ENCODE results near the gene NDNF.

The NDNF gene

DNA sequence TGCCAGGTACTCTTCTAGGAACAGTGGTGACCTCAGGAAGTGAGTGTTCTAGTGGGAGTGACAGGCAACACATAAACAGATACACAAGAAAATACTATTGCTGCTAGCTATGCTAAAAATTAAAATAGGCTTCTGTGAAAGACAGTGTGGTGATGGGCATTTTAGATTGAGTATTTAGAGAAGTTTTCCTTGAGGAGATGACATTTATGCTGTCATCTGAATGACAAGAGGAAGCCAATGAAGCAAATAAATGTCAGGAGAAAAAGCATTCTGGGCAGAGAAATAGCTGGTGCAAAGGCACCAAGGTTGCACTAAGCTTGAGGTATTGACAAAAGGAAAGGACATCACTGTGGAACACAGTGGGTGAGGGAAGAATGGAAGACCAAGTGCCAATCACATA is 18.0 kb downstream of the NDNF start:
- ATAC-seq = no peak
- TF ChIP-seq ZNF565 (CRISPR knock-in tag; conservative IDR thresholded peaks at IDR 0.05; ENCODE audit: low read depth) (no peak), TCF4 (CRISPR knock-in tag; IDR thresholded peaks at IDR 0.05; ENCODE audit: borderline replicate concordance) (no peak), ZC3H10 (CRISPR knock-in tag; IDR thresholded peaks at IDR 0.05) (no peak), ZNF8 (CRISPR knock-in tag; IDR thresholded peaks at IDR 0.05) (no peak), PPARA (CRISPR knock-in tag; IDR thresholded peaks at IDR 0.05; ENCODE audit: borderline replicate concordance) (no peak), SNAI2 (CRISPR knock-in tag; IDR thresholded peaks at IDR 0.05) (no peak), RARB (CRISPR knock-in tag; IDR thresholded peaks at IDR 0.05) (no peak), ZFP3 (CRISPR knock-in tag; IDR thresholded peaks at IDR 0.05) (no peak), OSR1 (CRISPR knock-in tag; IDR thresholded peaks at IDR 0.05) (no peak), ARNTL (CRISPR knock-in tag; IDR thresholded peaks at IDR 0.05; ENCODE audit: borderline replicate concordance, low read depth) (no peak), ESRRG (CRISPR knock-in tag; IDR thresholded peaks at IDR 0.05) (no peak), CSDC2 (CRISPR knock-in tag; IDR thresholded peaks at IDR 0.05) (no peak)
- TF ChIP-seq, protein P1, sequence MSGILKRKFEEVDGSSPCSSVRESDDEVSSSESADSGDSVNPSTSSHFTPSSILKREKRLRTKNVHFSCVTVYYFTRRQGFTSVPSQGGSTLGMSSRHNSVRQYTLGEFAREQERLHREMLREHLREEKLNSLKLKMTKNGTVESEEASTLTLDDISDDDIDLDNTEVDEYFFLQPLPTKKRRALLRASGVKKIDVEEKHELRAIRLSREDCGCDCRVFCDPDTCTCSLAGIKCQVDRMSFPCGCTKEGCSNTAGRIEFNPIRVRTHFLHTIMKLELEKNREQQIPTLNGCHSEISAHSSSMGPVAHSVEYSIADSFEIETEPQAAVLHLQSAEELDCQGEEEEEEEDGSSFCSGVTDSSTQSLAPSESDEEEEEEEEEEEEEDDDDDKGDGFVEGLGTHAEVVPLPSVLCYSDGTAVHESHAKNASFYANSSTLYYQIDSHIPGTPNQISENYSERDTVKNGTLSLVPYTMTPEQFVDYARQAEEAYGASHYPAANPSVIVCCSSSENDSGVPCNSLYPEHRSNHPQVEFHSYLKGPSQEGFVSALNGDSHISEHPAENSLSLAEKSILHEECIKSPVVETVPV (CRISPR knock-in tag; IDR thresholded peaks at IDR 0.05) = no peak
- TF ChIP-seq, protein P2, sequence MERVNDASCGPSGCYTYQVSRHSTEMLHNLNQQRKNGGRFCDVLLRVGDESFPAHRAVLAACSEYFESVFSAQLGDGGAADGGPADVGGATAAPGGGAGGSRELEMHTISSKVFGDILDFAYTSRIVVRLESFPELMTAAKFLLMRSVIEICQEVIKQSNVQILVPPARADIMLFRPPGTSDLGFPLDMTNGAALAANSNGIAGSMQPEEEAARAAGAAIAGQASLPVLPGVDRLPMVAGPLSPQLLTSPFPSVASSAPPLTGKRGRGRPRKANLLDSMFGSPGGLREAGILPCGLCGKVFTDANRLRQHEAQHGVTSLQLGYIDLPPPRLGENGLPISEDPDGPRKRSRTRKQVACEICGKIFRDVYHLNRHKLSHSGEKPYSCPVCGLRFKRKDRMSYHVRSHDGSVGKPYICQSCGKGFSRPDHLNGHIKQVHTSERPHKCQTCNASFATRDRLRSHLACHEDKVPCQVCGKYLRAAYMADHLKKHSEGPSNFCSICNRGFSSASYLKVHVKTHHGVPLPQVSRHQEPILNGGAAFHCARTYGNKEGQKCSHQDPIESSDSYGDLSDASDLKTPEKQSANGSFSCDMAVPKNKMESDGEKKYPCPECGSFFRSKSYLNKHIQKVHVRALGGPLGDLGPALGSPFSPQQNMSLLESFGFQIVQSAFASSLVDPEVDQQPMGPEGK (CRISPR knock-in tag; IDR thresholded peaks at IDR 0.05; ENCODE audit: borderline replicate concordance) = no peak
- TF ChIP-seq, protein P3, sequence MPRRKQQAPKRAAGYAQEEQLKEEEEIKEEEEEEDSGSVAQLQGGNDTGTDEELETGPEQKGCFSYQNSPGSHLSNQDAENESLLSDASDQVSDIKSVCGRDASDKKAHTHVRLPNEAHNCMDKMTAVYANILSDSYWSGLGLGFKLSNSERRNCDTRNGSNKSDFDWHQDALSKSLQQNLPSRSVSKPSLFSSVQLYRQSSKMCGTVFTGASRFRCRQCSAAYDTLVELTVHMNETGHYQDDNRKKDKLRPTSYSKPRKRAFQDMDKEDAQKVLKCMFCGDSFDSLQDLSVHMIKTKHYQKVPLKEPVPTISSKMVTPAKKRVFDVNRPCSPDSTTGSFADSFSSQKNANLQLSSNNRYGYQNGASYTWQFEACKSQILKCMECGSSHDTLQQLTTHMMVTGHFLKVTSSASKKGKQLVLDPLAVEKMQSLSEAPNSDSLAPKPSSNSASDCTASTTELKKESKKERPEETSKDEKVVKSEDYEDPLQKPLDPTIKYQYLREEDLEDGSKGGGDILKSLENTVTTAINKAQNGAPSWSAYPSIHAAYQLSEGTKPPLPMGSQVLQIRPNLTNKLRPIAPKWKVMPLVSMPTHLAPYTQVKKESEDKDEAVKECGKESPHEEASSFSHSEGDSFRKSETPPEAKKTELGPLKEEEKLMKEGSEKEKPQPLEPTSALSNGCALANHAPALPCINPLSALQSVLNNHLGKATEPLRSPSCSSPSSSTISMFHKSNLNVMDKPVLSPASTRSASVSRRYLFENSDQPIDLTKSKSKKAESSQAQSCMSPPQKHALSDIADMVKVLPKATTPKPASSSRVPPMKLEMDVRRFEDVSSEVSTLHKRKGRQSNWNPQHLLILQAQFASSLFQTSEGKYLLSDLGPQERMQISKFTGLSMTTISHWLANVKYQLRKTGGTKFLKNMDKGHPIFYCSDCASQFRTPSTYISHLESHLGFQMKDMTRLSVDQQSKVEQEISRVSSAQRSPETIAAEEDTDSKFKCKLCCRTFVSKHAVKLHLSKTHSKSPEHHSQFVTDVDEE (CRISPR knock-in tag; IDR thresholded peaks at IDR 0.05) = no peak
- TF ChIP-seq, protein P4, sequence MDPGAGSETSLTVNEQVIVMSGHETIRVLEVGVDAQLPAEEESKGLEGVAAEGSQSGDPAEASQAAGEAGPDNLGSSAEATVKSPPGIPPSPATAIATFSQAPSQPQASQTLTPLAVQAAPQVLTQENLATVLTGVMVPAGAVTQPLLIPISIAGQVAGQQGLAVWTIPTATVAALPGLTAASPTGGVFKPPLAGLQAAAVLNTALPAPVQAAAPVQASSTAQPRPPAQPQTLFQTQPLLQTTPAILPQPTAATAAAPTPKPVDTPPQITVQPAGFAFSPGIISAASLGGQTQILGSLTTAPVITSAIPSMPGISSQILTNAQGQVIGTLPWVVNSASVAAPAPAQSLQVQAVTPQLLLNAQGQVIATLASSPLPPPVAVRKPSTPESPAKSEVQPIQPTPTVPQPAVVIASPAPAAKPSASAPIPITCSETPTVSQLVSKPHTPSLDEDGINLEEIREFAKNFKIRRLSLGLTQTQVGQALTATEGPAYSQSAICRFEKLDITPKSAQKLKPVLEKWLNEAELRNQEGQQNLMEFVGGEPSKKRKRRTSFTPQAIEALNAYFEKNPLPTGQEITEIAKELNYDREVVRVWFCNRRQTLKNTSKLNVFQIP (CRISPR knock-in tag; IDR thresholded peaks at IDR 0.05; ENCODE audit: borderline replicate concordance, low read depth) = no peak
- TF ChIP-seq, protein P5, sequence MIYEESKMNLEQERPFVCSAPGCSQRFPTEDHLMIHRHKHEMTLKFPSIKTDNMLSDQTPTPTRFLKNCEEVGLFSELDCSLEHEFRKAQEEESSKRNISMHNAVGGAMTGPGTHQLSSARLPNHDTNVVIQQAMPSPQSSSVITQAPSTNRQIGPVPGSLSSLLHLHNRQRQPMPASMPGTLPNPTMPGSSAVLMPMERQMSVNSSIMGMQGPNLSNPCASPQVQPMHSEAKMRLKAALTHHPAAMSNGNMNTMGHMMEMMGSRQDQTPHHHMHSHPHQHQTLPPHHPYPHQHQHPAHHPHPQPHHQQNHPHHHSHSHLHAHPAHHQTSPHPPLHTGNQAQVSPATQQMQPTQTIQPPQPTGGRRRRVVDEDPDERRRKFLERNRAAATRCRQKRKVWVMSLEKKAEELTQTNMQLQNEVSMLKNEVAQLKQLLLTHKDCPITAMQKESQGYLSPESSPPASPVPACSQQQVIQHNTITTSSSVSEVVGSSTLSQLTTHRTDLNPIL (CRISPR knock-in tag; IDR thresholded peaks at IDR 0.05; ENCODE audit: low read depth) = no peak

DNA sequence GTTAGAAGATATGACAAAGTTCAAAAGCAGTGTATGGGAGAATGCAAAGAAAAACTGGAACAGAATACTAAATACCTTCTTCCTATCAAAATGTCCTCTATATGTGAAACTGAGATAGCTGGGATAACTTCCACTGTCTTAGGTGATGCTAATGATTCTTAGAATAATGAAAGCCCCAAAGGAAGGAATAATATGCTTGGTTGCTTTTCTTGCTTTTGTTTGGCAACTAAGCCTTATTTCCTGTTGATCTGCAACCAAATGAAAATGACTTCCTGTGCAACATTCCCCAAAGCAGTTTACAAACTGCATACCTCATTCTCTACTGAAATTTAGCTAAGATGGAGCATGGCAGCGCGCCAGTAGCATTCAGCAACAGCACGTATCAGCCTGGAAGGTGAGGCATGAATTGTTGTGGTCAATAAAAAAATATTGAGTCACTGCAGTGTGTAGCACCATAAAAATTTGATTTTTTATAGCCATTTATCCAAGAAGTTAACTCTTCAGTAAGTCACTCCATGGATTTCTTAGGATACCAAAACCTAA is 18.7 kb downstream of the NDNF start:
- no peak for ATAC-seq
- no peak for TF ChIP-seq OSR1 (CRISPR knock-in tag; IDR thresholded peaks at IDR 0.05)
- no peak for TF ChIP-seq ZFP30 (CRISPR knock-in tag; IDR thresholded peaks at IDR 0.05)
- no peak for TF ChIP-seq ESRRG (CRISPR knock-in tag; IDR thresholded peaks at IDR 0.05)
- TF ChIP-seq ARNTL (CRISPR knock-in tag; IDR thresholded peaks at IDR 0.05; ENCODE audit: borderline replicate concordance, low read depth) = no peak
- TF ChIP-seq, protein P1 (CRISPR knock-in tag; IDR thresholded peaks at IDR 0.05) = no peak
- TF ChIP-seq ZC3H10 (CRISPR knock-in tag; IDR thresholded peaks at IDR 0.05) = no peak
- TF ChIP-seq ZNF8 (CRISPR knock-in tag; IDR thresholded peaks at IDR 0.05) = no peak
- TF ChIP-seq ISL1 (CRISPR knock-in tag; IDR thresholded peaks at IDR 0.05) = no peak
- TF ChIP-seq, protein P3 (CRISPR knock-in tag; IDR thresholded peaks at IDR 0.05) = no peak
- TF ChIP-seq, protein P5 (CRISPR knock-in tag; IDR thresholded peaks at IDR 0.05; ENCODE audit: low read depth) = no peak
- TF ChIP-seq, protein P2 (CRISPR knock-in tag; IDR thresholded peaks at IDR 0.05; ENCODE audit: borderline replicate concordance) = no peak
- TF ChIP-seq ZNF70 (CRISPR knock-in tag; IDR thresholded peaks at IDR 0.05) = no peak
- TF ChIP-seq BACH2 (CRISPR knock-in tag; IDR thresholded peaks at IDR 0.05; ENCODE audit: borderline replicate concordance) = no peak
- no peak for TF ChIP-seq PPARA (CRISPR knock-in tag; IDR thresholded peaks at IDR 0.05; ENCODE audit: borderline replicate concordance)

Measured in SK-N-SH treated with all-trans-retinoic acid at 6 μM for 48 hours (cell line).